Activated T-cell treated with anti-CD3 and anti-CD28 coated beads, Interleukin-2, amount 50 U/mL, for 24 hours (primary cell): Measurements from ENCODE around the gene PNKP.

Experiments used
- DNase-seq: peaks from one replicate; pipeline ENCODE4 v3.0.0-alpha.2; 2020
- H3K27ac Mint-ChIP-seq: 2 replicates; pipeline ENCODE4 v1.8.0; 2020; ENCODE audit warnings: mild to moderate bottlenecking, mixed read lengths
- H3K27me3 Mint-ChIP-seq: 2 replicates; pipeline ENCODE4 v1.8.0; 2020; ENCODE audit warnings: mixed read lengths
- H3K36me3 Mint-ChIP-seq: 2 replicates; pipeline ENCODE4 v1.8.0; 2020; ENCODE audit warnings: low read depth, mixed read lengths
- H3K4me1 Mint-ChIP-seq: 2 replicates; pipeline ENCODE4 v1.8.0; 2020; ENCODE audit warnings: low read depth, mixed read lengths
- H3K4me3 Mint-ChIP-seq: 2 replicates; pipeline ENCODE4 v1.8.0; 2020; ENCODE audit warnings: mild to moderate bottlenecking, moderate library complexity, mixed read lengths
- H3K9me3 Mint-ChIP-seq: 2 replicates; pipeline ENCODE4 v1.8.0; 2020; ENCODE audit warnings: mixed read lengths

Gene PNKP

GRCh38 chr19:49839713-49840112, 27.7 kb downstream of the PNKP start:
- no peak for DNase-seq
- H3K9me3 Mint-ChIP-seq, result no peaks in the 10 kb centered on the region
- no peaks in the 10 kb centered on the region for H3K4me1 Mint-ChIP-seq
- H3K4me3 Mint-ChIP-seq, result no peak overlapping the region
- no peaks in the 10 kb centered on the region for H3K27me3 Mint-ChIP-seq
- no peak overlapping the region for H3K27ac Mint-ChIP-seq
- H3K36me3 Mint-ChIP-seq, result peaks cover 53% of the 10 kb centered on the region

GRCh38 chr19:49838885-49839588, 28.3 kb downstream of the PNKP start:
- Mint-ChIP-seq H3K9me3 (no peaks in the 10 kb centered on the region), H3K36me3 (peaks cover 57% of the 10 kb centered on the region), H3K27ac (no peak overlapping the region), H3K27me3 (no peaks in the 10 kb centered on the region), H3K4me3 (no peak overlapping the region), H3K4me1 (no peaks in the 10 kb centered on the region)
- no peak for DNase-seq

DNA sequence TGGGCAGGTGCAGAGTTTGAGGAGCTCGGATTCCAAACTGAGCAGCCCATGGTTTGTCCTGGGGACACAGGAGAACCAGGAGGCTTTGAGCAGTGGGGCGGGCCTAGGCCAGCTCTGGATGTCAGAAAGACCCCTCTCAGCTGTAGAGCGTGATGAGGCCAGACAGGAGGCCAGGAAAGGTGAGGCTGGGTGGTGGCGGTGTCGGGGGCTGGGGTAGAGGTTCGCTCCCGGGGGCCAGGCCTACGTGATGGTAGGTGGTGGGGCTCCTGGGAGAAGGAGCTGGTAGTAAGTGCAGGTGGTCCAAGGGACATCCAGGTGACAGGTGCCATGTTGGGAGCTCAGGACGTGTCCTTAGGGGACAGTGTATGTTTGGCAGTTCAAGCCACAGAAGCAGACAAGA, 30.0 kb downstream of the PNKP start:
- no peaks in the 10 kb centered on the region for H3K27me3 Mint-ChIP-seq
- no peak for DNase-seq
- no peak overlapping the region for H3K4me3 Mint-ChIP-seq
- H3K9me3 Mint-ChIP-seq, result no peaks in the 10 kb centered on the region
- peaks cover 72% of the 10 kb centered on the region for H3K36me3 Mint-ChIP-seq
- no peaks in the 10 kb centered on the region for H3K4me1 Mint-ChIP-seq
- peak overlapping the region; percentile 31 for H3K27ac Mint-ChIP-seq

DNA sequence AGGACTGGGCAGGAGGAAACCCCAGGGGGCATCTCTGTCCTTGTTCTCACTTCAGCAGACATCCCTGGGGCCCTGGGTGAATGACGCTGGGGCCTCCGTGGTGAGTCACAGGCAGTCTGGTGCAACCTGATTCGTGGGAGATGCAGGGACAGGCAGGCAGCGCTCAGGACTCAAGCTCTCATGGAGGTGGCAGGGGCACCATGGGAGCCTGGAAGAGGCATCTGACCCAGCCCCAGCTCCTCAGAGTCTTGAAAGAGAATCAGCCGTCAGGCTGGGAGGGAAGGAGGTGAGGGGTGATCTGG, 30.4 kb downstream of the PNKP start:
- Mint-ChIP-seq H3K4me1 (no peaks in the 10 kb centered on the region), H3K27me3 (no peaks in the 10 kb centered on the region), H3K4me3 (no peak overlapping the region), H3K9me3 (no peaks in the 10 kb centered on the region), H3K36me3 (peaks cover 76% of the 10 kb centered on the region), H3K27ac (no peak overlapping the region)
- DNase-seq, result no peak

DNA sequence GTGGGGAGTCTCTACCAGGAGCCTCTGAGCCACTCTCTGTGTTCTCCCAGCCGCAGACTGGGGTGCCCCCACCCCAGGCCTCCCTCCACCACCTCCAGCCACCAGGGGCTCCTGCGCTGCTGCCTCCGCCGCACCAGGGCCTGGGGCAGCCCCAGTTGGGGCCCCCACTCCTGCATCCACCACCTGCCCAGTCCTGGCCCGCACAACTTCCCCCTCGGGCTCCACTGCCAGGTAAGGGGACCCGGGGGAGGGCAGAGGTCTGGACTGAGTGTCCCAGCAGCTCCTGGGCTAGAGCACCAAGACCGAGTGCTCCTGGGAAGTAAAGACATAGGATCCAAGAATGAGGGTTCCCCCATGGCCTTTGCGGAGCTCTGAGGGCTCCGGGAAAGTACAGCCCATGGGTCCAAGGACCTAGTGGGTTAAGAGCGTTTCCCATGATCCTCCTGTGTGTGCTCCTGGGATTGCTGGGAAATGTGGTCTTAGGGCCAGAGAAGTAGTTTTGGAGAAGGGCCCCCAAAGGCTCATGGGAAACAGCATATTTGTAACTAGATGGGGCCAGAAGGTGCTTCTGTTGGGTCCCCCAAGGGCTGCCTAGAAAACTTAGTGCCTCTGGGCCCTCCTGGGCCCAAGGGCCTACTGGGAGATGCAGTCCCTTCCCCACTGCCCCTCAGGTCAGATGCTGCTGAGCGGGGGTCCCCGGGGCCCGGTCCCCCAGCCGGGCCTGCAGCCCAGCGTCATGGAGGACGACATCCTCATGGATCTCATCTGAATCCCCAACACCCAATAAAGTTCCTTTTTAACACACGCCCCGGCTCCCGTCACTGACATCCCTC, 31.0 kb downstream of the PNKP start:
- H3K4me1 Mint-ChIP-seq, result no peaks in the 10 kb centered on the region
- no peaks in the 10 kb centered on the region for H3K27me3 Mint-ChIP-seq
- no peak overlapping the region for H3K4me3 Mint-ChIP-seq
- no peaks in the 10 kb centered on the region for H3K9me3 Mint-ChIP-seq
- DNase-seq, result no peak
- no peak overlapping the region for H3K27ac Mint-ChIP-seq
- H3K36me3 Mint-ChIP-seq, result peaks cover 82% of the 10 kb centered on the region

GRCh38 chr19:49835562-49835961, 31.8 kb downstream of the PNKP start:
- no peak for DNase-seq
- Mint-ChIP-seq H3K36me3 (peaks cover 84% of the 10 kb centered on the region), H3K9me3 (no peaks in the 10 kb centered on the region), H3K27ac (no peak overlapping the region), H3K4me1 (no peaks in the 10 kb centered on the region), H3K4me3 (no peak overlapping the region), H3K27me3 (no peaks in the 10 kb centered on the region)

GRCh38 chr19:49833599-49833998, 33.8 kb downstream of the PNKP start:
- H3K4me1 Mint-ChIP-seq, result no peaks in the 10 kb centered on the region
- H3K36me3 Mint-ChIP-seq, result peaks cover 78% of the 10 kb centered on the region
- no peak overlapping the region for H3K4me3 Mint-ChIP-seq
- H3K27me3 Mint-ChIP-seq, result no peaks in the 10 kb centered on the region
- H3K27ac Mint-ChIP-seq, result no peak overlapping the region
- DNase-seq, result no peak
- H3K9me3 Mint-ChIP-seq, result no peaks in the 10 kb centered on the region

DNA sequence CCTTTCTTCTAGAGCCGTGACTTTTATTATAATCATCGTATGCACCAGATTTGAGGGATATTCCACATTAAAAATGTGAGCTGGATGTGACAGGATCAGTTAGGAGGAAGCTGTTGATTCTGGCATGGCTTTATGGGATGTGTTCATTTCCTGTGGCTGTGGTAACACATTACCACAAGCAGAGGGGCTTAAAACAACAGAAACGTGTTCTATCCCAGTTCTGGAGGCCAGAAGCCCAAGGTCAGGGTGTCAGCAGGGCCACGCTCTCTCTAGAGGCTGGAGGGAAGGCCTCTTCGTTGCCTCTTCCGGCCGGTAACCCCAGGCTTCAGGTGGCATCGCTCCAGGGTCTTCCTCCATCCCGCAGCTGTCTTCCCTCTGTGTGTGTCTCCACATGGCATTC, 34.8 kb downstream of the PNKP start:
- Mint-ChIP-seq H3K4me1 (no peaks in the 10 kb centered on the region), H3K4me3 (no peak overlapping the region), H3K27ac (peak overlapping the region; percentile 9), H3K36me3 (peaks cover 71% of the 10 kb centered on the region), H3K27me3 (no peaks in the 10 kb centered on the region), H3K9me3 (no peaks in the 10 kb centered on the region)
- DNase-seq, result no peak

- no peak overlapping the region for H3K27ac Mint-ChIP-seq
- DNase-seq, result no peak
These were observed 35.8 kb downstream of the PNKP start for GRCh38 chr19:49831592-49831991.

DNA sequence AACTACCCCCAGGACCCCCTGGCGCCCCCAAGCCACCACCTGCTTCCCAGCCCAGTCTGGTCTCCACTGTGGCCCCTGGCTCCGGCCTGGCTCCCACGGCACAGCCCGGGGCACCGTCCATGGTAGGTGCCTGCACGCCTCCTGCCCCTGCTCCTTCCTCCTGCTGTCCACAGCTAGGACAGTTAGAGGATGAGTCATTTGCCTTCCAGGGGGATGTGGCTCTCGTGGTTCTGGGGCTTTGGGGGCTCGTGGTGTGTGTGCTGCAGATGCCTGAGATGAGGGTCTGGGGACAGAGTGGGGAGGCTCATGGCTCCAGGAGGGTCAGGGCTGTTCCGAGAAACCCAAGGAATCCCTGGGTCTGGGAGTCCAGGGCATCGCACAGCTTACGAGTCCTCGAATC, 36.6 kb downstream of the PNKP start:
- no peaks in the 10 kb centered on the region for H3K27me3 Mint-ChIP-seq
- H3K4me3 Mint-ChIP-seq, result no peak overlapping the region
- no peaks in the 10 kb centered on the region for H3K9me3 Mint-ChIP-seq
- no peak overlapping the region for H3K27ac Mint-ChIP-seq
- DNase-seq, result no peak
- no peaks in the 10 kb centered on the region for H3K4me1 Mint-ChIP-seq
- H3K36me3 Mint-ChIP-seq, result peaks cover 70% of the 10 kb centered on the region

More at GRCh38 chr19:49831592-49831991, 35.8 kb downstream of the PNKP start:
- H3K4me1 Mint-ChIP-seq, result no peaks in the 10 kb centered on the region
- H3K9me3 Mint-ChIP-seq, result no peaks in the 10 kb centered on the region
- peaks cover 71% of the 10 kb centered on the region for H3K36me3 Mint-ChIP-seq
- H3K27me3 Mint-ChIP-seq, result no peaks in the 10 kb centered on the region
- no peak overlapping the region for H3K4me3 Mint-ChIP-seq

- Mint-ChIP-seq H3K36me3 (peaks cover 67% of the 10 kb centered on the region), H3K4me1 (no peaks in the 10 kb centered on the region), H3K4me3 (no peak overlapping the region), H3K27me3 (no peaks in the 10 kb centered on the region), H3K27ac (no peak overlapping the region), H3K9me3 (no peaks in the 10 kb centered on the region)
- DNase-seq, result no peak
These were observed 37.7 kb downstream of the PNKP start for GRCh38 chr19:49829721-49830120.

DNA sequence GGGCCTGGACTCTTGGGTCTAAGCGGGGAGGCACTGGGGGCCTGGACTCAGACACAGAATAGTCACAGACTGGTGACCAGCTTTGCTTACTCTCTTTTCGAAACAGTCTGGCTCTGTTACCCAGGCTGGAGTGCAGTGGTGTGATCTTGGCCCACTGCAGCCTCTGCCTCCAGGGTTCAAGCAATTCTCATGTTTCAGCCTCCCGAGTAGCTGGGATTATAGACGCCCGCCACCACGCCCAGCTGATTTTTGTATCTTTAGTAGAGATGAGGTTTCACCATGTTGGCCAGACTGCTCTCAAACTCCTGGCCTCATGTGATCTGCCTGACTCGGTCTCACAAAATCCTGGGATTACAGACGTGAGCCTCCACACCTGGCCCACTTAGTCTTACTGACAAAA, 38.2 kb downstream of the PNKP start:
- no peak overlapping the region for H3K4me3 Mint-ChIP-seq
- H3K9me3 Mint-ChIP-seq, result no peaks in the 10 kb centered on the region
- DNase-seq, result no peak
- peaks cover 67% of the 10 kb centered on the region for H3K36me3 Mint-ChIP-seq
- H3K27ac Mint-ChIP-seq, result no peak overlapping the region
- H3K27me3 Mint-ChIP-seq, result no peaks in the 10 kb centered on the region
- H3K4me1 Mint-ChIP-seq, result no peaks in the 10 kb centered on the region

- Mint-ChIP-seq H3K36me3 (peaks cover 63% of the 10 kb centered on the region), H3K4me3 (no peak overlapping the region), H3K9me3 (no peaks in the 10 kb centered on the region), H3K27ac (no peak overlapping the region), H3K4me1 (no peaks in the 10 kb centered on the region), H3K27me3 (no peaks in the 10 kb centered on the region)
- DNase-seq, result no peak
These were observed 40.3 kb downstream of the PNKP start for GRCh38 chr19:49827034-49827433.

- H3K4me1 Mint-ChIP-seq, result peaks cover 6% of the 10 kb centered on the region
- H3K36me3 Mint-ChIP-seq, result peaks cover 53% of the 10 kb centered on the region
- no peak for DNase-seq
- no peaks in the 10 kb centered on the region for H3K9me3 Mint-ChIP-seq
- no peaks in the 10 kb centered on the region for H3K27me3 Mint-ChIP-seq
- H3K27ac Mint-ChIP-seq, result no peak overlapping the region
- H3K4me3 Mint-ChIP-seq, result no peak overlapping the region
These were observed 42.7 kb downstream of the PNKP start for GRCh38 chr19:49824662-49825061.

DNA sequence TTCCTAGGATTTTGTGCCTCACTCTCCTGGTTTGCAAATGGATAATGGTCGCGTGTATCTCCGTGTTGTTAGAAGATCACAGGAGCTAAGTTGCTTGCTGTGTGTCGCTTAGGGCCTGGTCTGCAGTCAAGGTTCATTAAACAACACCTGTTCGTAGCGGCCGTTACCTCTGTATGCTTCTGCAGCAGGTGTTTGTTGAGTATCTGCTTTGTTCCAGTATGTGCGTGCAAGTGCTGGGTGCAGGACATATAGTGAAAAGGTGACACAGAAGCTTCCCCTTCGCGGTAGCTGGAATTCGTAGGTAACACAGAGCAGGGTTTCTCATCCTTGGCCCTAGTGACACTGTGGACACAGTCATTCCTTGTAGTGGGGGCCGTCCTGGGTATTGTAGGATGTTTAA, 43.9 kb downstream of the PNKP start:
- Mint-ChIP-seq H3K9me3 (no peaks in the 10 kb centered on the region), H3K27ac (no peak overlapping the region), H3K4me3 (no peak overlapping the region), H3K27me3 (no peaks in the 10 kb centered on the region), H3K36me3 (peaks cover 51% of the 10 kb centered on the region), H3K4me1 (peaks cover 13% of the 10 kb centered on the region)
- no peak for DNase-seq
